GM19463 (cell line): ENCODE data around the gene SACS.
"Not testable (repeated sequence)": the region's sequence is repeated elsewhere in the genome, so short reads cannot be mapped to it uniquely, and the experiment has no call there.

ENCODE experiments used
- ATAC-seq: cut with Tn5 transposase; IDR thresholded peaks from one replicate; pipeline ENCODE4 v1.9.1; 2021; ENCODE audit warnings: mild to moderate bottlenecking, moderate library complexity; ENCODE audit not compliant: unreplicated experiment

SACS gene

GRCh38 chr13:23414682-23415081 lies 18.8 kb downstream of the SACS start:
- ATAC-seq = no peak

GRCh38 chr13:23411706-23412105 lies 21.8 kb downstream of the SACS start:
- no peak for ATAC-seq

- no peak for ATAC-seq
Observed at GRCh38 chr13:23411220-23411619, 22.3 kb downstream of the SACS start.

- no peak for ATAC-seq
Observed at GRCh38 chr13:23408026-23408425, 25.5 kb downstream of the SACS start.

- not testable (repeated sequence) for ATAC-seq
Observed at GRCh38 chr13:23401156-23401555, 32.3 kb downstream of the SACS start.

GRCh38 chr13:23399347-23399746 lies 34.2 kb downstream of the SACS start:
- ATAC-seq = no peak

GRCh38 chr13:23394821-23395220 lies 38.7 kb downstream of the SACS start:
- ATAC-seq = no peak

GRCh38 chr13:23392925-23393645 lies 40.4 kb downstream of the SACS start:
- no peak for ATAC-seq

- no peak for ATAC-seq
Observed at GRCh38 chr13:23392313-23392712, 41.2 kb downstream of the SACS start.

- no peak for ATAC-seq
Observed at GRCh38 chr13:23391752-23392151, 41.8 kb downstream of the SACS start.

GRCh38 chr13:23386533-23386932 lies 47.0 kb downstream of the SACS start:
- peak; percentile 50 for ATAC-seq

- no peak for ATAC-seq
Observed at GRCh38 chr13:23385931-23386330, 47.6 kb downstream of the SACS start.

GRCh38 chr13:23384111-23384510 lies 49.4 kb downstream of the SACS start:
- ATAC-seq = peak; percentile 83

GRCh38 chr13:23383151-23383550 lies 50.4 kb downstream of the SACS start:
- no peak for ATAC-seq

GRCh38 chr13:23381866-23382265 lies 51.6 kb downstream of the SACS start:
- ATAC-seq = no peak

GRCh38 chr13:23380534-23380933 lies 53.0 kb downstream of the SACS start:
- no peak for ATAC-seq

- no peak for ATAC-seq
Observed at GRCh38 chr13:23377983-23378632, 55.4 kb downstream of the SACS start.

- ATAC-seq = no peak
Observed at GRCh38 chr13:23377579-23377978, 55.9 kb downstream of the SACS start.

GRCh38 chr13:23375001-23375971 lies 58.2 kb downstream of the SACS start:
- ATAC-seq = peak; percentile 79

- ATAC-seq = no peak
Observed at GRCh38 chr13:23372264-23372906, 61.1 kb downstream of the SACS start.

GRCh38 chr13:23367907-23368306 lies 65.6 kb downstream of the SACS start:
- ATAC-seq = no peak
